ENCODE data around the gene ADGRV1.

The ADGRV1 gene

GRCh38 chr5:91091471-91092234 is 533.1 kb downstream of the ADGRV1 start:
- no peak for DNase-seq

DNA sequence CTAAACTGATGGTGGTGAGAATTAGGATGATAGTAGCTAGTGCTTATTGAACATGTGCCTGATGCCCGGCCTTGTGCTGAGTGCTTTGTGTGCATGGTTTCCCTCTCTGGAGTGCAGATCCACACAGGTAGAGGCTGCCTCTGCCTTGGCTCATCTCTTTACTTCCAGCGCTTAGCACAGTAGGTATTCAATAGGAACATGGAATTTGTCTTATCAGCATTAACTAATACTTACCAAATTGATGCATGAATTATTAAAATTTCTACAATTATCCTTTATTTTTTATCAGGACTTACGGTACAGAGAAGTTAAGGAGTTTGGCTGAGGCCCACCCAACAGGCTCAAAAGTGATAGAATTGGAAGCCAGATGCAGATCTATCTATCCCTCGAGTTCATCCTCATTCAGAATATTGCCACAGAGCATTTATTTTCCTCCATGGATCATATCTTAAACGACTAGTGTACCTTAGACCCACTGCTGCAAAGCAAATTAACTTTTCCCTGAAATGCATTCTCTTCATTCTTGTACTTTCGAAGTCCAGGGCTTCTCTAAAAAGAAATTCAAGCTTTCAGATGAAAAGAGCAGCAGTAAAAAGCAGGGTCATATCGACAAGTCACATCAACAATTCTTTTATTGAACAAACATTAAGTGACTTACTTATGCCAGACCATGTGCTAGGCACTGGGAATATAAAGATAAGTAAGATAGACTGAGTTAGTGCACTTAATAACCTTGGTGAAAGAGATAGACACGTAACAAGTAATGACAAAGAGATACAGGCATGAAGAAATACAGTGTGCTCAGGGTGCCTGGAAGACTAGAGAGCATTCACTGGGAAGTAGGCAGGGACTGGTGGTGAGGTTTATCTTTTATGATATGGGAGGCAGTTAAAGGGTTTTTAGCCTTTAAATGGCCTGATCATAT is 534.5 kb downstream of the ADGRV1 start:
- DNase-seq, result no peak

GRCh38 chr5:91095313-91095712 is 536.7 kb downstream of the ADGRV1 start:
- DNase-seq, result no peak

GRCh38 chr5:91095786-91096385 is 537.3 kb downstream of the ADGRV1 start:
- no peak for DNase-seq

DNA sequence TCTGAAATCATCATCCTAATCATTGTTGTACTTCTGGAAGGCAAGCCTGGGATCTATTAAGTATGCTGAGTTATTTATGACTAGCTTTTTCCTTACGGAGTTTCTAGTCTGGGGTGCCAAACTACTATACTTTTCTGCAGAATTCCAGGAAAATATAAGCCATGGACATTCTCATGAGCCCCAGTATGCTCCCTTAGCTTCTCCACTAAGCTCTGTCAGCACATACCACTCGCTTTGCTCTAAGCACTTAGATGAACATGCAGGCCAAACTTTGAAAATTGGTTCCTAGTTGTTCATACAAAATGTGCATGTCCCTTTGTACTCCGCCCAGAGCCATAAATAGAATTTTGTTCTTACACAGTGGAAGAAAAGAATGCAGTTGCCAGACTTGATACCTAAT is 539.9 kb downstream of the ADGRV1 start:
- DNase-seq, result no peak

- peak; percentile 3 to 79 for DNase-seq
Measured at GRCh38 chr5:91101600-91102379, 543.2 kb downstream of the ADGRV1 start.

GRCh38 chr5:91103353-91104061 is 544.9 kb downstream of the ADGRV1 start:
- DNase-seq, result no peak

GRCh38 chr5:91104062-91104448 is 545.5 kb downstream of the ADGRV1 start:
- no peak for DNase-seq

DNA sequence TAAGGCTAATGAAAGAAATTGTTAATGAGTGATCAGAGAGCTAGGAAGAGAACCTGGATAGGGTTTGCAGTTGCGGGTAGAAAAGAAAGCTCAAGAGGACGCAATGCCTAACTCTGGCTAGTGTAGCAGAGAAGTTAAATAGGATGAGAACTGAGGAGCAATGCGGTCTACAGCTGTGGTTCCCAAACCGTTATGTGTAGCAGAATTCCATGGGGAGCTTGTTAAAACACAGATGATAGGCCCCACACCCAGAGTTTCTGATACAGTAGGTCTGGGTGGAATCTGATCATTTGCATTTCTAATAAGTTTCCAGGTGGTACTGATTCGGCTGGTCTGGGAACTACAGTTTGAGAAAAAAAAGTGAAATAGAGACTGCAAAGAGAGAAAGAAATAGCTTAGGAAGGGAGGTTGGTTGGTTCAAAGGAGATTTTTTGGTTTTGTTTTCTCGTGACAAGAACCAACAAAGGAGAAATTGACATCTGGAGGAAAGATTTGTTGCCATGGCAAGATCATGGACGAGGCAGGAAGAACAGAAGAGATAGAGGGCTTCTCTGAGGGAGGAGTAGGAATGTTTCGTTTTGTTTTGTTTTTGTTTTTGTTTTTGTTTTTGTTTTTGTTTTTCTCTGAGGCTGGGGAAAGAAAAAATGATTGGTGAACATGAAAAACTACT is 548.4 kb downstream of the ADGRV1 start:
- no peak for DNase-seq

DNA sequence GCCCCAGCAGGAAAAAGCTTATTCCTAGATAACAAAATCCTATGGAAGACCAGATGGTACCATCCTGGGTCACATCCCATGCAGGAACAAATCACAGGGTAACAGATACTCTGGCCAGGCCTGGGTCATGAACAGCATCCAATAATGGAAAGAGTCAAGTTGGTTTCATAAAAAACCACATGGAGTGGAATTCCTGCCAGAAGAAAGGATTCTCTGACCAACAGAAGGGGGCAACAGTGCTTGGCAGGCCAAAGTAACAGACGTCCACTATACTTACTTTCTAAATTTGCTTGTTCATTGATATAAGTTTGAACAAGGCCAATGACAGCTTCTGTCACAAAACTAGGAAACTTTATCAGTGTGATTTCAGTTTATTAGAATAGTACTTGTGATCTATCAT is 551.0 kb downstream of the ADGRV1 start:
- DNase-seq, result no peak

DNA sequence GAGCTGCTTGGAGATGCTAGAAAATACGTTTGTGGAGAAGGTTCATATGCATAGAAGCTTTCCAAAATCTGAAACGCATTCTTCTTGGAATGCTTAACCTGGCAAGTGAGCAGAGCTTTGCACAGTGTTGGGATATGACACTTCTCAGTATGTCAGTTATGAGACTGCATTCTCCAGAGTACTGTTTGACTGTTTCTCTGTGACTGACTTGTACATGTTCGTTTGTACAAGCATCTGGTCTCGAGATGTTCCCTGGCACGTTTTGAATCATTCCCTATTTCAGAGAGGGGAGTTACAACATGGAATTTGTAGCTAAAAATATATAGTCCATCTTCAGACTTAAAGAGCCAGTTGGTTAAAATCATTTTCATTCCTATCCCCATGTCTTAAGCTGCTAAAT is 552.1 kb downstream of the ADGRV1 start:
- no peak for DNase-seq

- DNase-seq, result no peak
Measured at GRCh38 chr5:91111473-91112238, 553.1 kb downstream of the ADGRV1 start.

- no peak for DNase-seq
Measured at GRCh38 chr5:91114658-91115057, 556.1 kb downstream of the ADGRV1 start.

DNA sequence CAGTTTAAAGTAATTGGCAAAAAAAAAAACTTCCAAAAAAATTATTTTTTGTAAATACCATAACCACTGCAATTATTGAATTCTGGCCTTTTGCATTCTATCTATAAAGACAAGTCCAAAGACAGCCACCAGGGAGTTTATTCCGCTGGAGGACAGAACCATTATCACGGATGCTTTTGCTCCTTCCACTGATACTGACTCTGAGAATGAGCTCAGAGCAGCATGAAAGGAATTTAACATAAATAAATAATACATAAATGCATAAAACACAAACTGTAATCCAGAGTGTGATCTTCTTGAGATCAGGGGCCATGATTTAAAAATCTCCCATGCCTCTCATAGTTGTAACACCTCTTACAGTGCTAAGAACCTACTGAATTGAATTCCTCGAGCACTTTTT is 559.8 kb downstream of the ADGRV1 start:
- no peak for DNase-seq

GRCh38 chr5:91118796-91119195 is 560.2 kb downstream of the ADGRV1 start:
- no peak for DNase-seq

DNA sequence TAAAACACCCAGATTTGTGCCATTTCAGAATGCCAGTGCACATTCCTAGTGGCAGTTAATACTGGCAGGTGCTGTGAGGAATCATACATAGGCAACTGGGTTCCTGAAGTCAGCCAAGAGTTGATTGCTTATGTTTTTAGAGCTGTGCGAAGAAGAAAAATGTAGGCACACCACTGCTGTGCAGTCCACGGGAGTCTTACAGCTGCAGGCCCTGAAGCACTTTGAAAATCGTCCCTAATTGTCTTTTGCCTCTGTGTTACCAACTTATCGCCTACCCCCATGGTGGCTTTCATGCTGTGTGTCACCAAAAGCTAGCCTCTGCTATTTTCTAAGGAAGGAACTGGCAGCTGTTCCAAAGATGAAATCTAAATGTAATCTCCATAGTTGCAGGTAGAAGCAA is 560.6 kb downstream of the ADGRV1 start:
- no peak for DNase-seq

DNA sequence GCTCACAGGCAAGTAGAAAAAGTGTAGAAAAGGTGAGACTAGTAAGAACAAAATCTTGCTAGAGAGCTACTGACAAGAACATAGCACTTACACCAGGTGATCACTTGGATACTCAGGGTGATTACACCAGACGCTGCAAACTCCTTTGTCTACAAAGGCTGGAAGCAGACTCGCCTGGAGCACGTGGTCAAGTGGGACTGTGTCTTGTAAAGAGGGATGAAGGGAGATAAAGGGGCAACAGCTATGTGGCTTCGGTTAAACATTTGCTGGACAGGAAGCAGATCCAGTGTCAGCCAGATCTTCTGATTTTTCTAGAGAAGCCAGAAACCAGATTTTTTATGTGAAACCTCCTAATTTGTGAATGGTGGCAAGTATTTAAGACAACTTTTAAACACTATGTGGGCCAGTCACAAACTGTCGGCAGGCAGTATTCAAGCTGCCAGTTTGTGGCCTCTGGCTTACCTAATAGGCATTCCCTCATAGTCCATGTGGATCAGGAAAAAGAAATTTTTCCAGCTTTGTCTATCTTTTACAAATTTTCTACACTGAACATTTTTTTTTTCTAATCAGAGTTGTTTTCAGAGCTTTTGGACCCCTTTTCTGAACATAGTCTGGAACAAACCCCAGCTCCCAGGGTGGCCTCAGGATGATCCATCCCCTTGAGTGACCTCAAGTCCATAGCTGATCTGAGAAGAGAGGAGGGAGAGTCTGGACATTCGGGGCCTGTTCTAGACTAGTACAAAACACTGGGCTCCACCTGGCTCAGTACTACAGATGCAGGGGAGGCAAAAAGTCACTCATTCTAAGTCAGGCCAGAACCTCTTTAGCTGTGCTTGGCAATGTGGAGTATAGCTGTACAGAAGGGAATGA is 561.6 kb downstream of the ADGRV1 start:
- DNase-seq, result no peak

DNA sequence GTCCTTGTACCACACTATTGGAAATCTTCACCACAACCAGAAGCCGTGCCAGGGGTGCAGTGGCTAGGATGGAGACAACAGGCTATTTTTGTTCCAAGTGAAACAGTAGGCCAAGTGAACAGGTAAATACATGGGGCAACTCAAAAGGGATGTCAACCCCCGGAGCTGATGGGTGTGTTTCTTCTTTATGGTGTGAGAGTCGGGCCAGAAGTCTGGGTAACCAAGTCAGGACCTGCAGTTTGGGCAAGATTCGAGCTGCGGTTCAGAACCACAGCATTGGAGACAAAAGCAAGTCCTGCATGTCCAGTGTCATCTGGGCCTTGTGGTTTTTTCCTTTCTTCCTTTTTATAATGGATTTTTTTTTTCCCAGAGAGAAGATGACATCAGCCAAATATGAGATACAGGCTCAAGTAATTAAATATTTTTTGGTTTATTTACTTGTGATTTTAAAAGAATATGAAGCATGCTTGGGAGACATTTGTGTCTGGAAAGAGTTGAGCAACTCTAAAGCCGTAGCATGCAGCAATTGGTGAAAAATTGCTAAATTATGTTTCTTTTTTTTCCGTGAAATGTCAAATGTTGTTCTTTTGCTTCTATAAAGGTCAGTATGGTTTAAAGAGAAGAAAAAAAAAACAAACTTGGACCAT is 562.9 kb downstream of the ADGRV1 start:
- no peak for DNase-seq

DNA sequence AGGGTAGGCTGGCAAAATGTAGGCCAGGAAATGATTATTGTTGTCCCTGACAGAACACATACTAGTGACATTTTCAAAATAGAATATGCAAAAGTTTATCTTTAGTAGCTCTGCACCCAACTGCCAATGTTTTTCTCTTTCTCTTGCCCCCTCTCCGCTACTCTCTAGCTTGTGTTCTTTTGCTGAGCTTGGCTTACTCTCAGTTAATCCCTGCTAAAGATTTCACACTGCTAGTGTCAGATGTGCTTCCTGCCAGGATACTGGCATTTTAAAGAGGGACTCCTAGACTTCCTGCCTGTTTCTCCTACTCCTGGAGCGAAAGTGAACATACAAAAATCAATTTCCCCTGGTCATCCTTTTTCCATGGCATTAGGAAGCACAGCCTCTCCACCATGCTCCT is 564.1 kb downstream of the ADGRV1 start:
- no peak for DNase-seq
